Right hindlimb (tissue), 1 donor: ENCODE measurements around the gene IL33.
A peak's percentile ranks its signal among the peaks of the same experiment; 100 is the strongest.
"Not testable (repeated sequence)": the region's sequence is repeated elsewhere in the genome, so short reads cannot be mapped to it uniquely, and the experiment has no call there.

Experiments
- DNase-seq: peaks from one replicate; pipeline ENCODE4 v3.0.0-alpha.2; 2018

IL33 gene

GRCh38 chr9:6215562-6215961, at the start of gene IL33:
Gene IL33 (plus strand): TSS chr9:6215807. CDS start chr9:6241695, 25,888 bp downstream.
- DNase-seq, result no peak

DNA sequence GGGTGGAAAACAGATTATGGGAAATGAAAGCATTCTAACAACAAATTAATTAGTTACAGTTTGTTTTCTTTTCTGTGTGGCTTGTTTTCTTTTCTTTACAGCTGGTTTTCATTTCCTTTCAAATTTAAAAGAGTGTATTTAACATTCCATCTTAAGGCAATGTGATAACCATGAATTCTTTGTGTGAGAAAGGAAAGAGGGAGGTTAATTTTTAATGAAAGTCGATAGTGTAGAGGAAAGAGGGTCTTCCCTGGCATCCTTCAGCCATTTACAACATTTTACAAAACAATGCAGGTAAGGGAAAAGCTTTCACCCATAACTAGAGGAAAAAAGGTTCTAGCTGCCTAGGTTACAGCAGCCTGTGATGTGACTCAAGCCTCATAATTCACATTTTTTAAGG, 43.9 kb upstream of the IL33 start:
- no peak for DNase-seq

- no peak for DNase-seq
Measured at GRCh38 chr9:6173914-6174313, 41.7 kb upstream of the IL33 start.

- DNase-seq, result not testable (repeated sequence)
Measured at GRCh38 chr9:6182549-6183226, 32.9 kb upstream of the IL33 start.

GRCh38 chr9:6183227-6183551, 32.4 kb upstream of the IL33 start:
- no peak for DNase-seq

DNA sequence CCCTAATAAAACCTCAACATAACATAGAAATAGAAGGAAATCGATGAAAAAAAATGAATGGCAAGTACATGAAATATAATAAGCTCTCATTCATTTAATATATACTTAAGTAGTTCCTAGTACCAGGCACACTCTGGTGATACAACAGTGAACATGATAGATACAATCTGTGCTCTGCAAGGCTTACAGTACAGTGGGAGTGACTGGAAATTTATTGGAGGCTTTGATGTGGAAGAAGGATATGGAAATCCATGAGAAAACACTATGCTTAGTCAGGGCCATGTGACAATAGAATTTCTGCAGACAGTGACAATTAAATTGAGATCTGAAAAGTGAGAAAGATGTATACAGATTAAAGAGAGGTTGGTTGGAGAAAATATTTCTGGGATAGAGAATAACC, 32.0 kb upstream of the IL33 start:
- no peak for DNase-seq

DNA sequence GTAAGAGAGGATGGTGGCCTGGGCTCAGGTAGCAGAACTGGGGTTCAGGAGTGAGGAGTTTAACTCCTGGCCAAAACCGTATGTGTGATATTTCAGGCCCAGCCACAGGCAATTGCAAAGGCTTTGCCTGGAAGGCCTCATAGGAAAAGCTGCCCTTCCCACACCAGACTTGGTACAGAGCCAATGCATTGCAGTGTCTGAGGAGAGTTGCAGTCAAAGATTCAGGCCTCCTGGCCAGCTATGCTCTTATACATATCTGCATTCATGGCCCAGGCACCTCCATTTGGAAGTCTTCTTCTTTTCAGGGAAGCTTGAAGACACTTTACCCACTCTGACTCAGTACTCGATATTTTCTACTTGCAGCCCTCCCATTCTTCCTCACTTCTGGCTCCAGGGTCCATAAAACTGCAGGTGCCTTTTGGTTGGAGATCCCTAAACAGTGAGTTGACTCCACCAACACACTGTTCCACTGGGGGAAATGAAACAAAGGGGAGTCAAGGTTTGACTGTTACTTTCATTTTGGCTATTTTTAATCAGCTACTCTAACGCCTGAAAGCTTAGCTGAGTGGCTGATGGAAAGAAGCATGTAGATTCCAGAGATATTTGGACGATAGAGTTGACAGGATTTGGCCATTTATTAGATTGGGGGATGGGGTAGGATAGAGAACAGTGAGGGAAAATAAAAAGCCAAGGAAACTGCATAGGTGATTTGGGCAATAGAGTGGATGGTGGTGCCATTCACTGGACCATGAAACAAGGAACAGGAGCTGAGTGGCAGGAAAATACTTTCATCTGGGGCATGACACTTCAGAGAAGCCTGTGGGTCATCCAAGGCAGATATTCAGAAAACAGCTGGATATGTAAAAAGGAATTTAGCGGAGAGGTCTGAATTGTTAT, 30.6 kb upstream of the IL33 start:
- peak; percentile 31 for DNase-seq

DNA sequence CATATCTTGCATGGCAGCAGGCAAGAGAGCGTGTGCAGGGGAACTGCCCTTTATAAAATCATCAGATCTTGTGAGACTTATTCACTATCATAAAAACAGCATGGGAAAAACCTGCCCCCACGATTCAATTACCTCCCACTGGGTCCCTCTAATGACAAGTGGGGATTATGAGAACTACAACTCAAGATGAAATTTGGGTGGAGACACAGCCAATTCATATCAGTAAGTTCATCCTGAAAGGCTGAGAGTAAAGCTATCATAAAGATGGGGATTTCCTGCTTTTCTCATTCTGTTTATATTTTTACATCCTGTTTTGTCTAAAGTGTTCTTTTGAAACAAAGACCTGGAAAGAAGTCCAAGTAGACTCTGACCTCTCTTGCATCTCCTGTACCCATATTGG, 28.9 kb upstream of the IL33 start:
- no peak for DNase-seq

- no peak for DNase-seq
Measured at GRCh38 chr9:6187272-6187671, 28.3 kb upstream of the IL33 start.

- no peak for DNase-seq
Measured at GRCh38 chr9:6188466-6188865, 27.1 kb upstream of the IL33 start.

- no peak for DNase-seq
Measured at GRCh38 chr9:6188906-6189305, 26.7 kb upstream of the IL33 start.

DNA sequence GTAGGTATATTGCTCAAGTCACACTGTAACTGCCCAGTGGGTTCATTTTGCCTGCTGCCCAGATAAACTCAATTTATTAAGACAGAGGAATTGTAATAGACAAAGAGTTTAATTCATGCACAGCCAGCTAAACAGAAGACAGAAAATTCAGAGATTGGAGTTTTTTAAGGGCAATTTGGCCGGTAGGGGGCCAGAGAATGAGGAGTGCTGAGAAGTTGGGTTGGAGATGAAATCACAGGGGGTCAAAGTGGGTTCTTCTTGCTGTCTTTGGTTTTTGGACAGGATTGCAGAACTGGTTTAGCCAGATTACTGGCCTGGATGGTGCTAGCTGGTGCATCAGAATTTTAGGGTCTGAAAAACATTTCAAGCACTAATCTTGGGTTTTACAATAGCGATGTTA, 20.7 kb upstream of the IL33 start:
- DNase-seq, result no peak

DNA sequence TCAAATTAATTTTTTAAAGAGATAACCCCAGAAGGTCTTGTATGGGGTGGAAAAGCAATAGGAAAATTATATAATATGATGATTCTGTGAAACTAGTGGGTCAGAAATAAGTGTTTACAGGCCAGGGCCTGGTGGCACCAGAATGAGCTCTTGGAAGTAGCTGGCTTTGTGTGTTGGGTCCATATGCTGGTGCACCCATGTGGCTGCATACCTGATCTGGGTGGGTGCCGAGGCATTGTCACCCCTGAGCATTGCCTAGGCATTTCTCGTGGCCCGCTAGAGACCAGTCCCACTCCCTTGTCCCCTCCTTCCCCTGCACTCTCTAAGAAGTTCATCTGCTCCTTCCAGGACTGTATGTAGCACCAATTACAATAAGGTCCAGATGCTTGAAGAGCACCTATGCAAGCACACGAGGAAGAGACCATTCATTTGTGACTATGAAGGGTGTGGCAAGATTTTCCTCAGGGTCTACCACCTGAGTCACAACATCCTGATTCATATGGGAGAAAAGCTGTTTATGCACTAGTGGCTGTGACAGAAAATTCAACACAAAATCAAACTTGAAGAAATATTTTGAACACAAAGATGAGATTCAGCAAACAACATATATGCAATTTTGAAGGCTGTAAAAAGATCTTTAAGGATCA, 19.8 kb upstream of the IL33 start:
- DNase-seq, result no peak

- no peak for DNase-seq
Measured at GRCh38 chr9:6197330-6197729, 18.3 kb upstream of the IL33 start.

DNA sequence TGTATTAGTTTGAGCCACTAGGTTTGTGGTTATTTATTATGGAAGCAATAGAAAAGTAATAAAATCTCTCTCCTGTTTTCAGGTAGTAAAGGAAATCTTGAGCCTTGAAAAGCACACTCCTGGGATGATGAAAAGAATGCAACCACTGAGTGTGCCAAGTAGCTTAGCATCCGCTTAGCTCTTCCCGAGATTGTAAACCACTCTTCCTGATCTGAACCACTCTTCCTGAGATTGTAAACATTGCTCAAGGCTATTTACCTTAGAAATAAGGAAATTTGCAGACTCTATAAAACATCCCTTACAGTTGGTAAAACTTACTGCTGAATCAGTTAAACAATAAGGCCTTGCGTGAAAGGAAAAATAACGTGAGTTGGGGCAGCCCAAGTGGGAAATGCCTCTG, 17.4 kb upstream of the IL33 start:
- DNase-seq, result no peak

GRCh38 chr9:6199596-6199995, 16.0 kb upstream of the IL33 start:
- no peak for DNase-seq

DNA sequence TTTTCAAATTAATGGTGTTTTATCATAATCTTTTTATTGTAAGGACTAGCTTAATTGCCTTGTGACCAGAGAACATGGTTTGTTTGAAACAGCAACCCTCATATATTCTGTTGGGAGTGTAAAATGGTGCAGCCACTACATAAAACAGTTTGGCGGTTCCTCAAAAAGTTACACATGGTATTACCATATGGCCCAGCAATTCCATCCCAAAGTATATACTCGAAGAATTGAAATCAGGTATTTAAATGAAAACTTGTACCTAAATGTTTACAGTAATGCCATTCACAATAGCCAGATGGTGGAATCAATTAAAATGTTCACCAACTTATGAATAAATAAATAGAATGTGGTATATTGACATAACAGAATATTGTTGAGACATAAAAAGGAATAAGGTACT, 14.8 kb upstream of the IL33 start:
- DNase-seq, result no peak

- DNase-seq, result no peak
Measured at GRCh38 chr9:6209966-6210365, 5.6 kb upstream of the IL33 start.

DNA sequence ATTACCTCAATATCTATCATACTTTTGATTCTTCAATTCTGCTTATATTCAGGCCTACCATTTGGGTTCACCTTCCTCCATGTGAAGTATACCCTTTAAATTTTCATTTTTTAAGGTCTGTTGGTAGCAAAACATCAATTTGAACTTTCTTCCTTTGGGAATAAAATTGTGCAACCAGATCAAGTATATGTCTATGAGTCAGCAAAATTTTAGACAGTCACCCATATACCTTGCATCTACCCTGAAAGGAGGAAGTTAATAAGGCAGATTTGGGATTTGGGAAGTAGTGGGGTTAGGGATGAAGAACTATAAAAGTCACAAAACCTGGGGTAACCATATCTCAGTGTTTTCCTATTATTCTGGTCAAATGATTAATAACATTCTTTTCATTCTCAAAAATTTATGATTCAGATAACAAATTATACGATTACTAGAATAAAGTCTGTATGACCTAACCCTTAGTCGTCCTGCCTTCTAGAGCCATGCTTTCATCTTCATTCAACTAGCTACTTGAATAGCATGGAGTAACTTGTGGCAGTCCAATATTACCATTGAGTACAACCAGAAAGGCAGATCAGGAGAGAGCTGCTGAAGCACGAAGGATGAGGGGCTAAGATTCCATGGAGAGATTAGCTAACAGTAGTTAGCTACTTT, 2.8 kb upstream of the IL33 start:
- no peak for DNase-seq

DNA sequence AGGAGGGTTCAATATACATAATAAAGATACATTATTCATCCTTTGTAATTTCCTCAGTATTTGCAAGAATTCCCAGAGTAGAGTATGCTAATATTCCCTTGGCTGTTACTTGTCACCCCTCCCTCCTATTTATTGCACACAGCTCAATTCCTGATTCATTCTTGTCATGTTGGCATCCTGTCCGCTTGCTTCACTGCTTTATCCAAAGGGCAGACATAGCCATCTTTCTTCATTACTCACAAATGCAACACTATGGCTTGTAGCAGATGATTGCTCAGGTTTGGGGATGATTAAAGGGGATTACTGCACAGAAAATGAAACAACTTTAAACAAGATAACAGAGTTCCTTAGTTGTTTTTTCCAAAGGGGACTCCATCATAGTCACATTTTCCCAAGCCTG, 1.2 kb upstream of the IL33 start:
- DNase-seq, result no peak

GRCh38 chr9:6214903-6215302, 704 bp upstream of the IL33 start:
- no peak for DNase-seq

DNA sequence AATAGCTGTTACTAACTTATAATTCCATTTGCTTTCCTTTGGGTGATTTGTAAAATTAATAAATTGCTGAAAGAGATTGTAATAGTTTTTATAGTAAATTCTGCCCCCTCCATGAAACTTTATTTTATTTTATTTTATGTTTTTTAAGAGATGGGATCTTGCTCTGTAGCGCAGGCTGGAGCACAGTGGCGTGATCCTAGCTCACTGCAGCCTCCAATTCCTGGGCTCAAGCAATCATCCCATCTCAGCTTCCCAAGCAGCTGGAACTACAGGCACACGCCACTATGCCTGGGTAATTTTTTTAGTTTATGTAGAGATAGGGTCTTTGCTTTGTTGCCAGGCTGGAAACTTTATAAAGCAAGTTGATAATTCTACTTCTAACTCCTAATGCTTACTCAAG, 395 bp downstream of the IL33 start:
- DNase-seq, result no peak

GRCh38 chr9:6216951-6217350, 1.3 kb downstream of the IL33 start:
- no peak for DNase-seq

GRCh38 chr9:6218099-6218502, 2.5 kb downstream of the IL33 start:
- no peak for DNase-seq
